ENCODE results near the gene AJAP1.

AJAP1 gene

DNA sequence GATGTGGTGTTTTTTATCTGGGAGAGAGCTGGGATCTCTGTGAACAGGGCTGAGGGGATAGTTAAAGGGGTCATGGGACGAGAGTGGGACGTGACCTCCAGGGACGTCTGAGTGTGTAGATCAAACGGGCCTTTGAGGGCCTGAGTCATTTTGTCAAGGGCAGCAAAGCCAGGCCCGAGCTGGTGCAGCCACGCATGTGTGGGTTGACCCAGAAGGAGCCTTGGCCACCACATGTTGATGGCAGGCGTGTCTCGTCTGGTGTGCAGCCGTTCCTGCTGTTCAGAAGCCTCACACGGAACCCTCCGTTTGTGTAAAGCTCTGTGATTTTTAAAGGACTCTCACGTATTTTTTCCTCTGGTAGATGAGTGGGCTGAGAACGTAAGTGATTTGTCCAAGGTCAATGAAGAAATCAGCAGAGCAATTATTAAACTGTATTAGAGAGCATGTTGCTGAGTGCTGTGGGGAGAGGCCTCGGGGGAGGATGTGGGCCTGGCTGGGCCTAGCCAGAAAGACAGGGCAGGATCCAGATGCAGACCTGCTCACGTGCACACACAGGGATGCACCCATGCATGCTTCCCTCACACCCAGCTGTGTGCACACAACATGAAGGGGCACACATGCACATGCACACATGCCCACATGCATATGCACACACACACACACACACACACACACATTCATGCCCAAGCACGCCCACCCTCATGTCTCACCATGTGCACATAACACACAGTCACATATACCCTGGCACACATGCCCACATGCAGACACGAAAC, 89.8 kb downstream of the AJAP1 start:
- DNase-seq: no peak

GRCh38 chr1:4745560-4745959, 91.2 kb downstream of the AJAP1 start:
- no peak for DNase-seq

DNA sequence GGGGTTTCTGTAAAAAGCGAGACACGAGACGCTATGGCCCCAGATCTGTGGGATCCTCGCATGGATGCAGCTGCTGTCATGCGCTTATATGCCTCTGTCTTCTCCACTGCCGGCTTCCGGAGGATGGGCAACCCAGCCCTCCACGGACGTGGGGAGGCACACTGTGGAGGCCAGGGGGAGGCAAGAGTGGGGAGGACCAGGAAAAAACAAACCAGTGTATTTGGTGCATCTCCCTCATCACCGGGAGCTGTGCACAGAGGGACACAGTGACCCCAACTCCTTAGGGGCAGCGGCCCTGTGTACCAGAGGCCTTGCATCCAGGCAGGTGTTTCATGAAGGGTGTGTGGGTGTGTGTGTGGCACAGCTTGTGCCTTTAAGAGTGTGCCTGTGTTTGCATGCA, 95.0 kb downstream of the AJAP1 start:
- DNase-seq: no peak

- DNase-seq: no peak
Measured at GRCh38 chr1:4750177-4750576, 95.8 kb downstream of the AJAP1 start.

DNA sequence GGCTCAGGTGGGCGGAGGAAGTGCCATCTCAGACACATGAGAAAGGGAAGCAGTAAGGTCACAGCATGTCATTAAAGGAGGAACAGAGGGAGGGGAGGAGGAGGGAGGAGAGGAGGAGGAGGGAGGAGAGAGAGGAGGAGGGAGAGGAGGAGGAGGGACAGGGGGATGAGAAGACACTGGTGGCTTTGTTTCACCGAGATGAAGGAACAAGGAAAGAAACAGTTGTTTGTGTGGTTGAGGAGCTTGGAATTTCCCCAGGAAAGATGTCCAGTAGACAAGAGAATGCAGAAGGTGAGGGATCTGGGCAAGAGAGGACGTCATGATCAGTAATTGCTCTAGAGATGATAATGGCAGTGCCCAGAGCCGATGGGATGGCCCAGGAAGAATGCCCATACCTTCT, 97.7 kb downstream of the AJAP1 start:
- no peak for DNase-seq

DNA sequence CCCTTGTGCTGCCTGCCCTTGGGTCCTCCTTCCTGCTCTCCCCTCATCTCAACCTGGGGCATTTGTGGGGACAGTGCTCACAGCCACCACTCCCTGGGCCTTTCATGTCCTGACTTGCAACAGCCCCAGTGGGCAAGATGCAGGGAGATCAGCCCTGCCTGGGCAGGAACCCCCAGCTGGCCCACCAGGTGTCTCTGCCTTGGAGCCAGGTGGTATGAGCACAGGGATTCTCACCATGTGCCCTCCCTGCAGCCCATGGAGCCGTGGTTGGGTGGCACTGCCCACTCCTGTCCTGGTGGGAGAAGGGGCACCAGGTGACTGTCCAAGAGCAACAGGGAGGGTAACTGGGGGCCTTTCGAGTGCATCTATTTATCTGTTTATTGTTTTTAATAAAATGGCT, 100.4 kb downstream of the AJAP1 start:
- DNase-seq: no peak

DNA sequence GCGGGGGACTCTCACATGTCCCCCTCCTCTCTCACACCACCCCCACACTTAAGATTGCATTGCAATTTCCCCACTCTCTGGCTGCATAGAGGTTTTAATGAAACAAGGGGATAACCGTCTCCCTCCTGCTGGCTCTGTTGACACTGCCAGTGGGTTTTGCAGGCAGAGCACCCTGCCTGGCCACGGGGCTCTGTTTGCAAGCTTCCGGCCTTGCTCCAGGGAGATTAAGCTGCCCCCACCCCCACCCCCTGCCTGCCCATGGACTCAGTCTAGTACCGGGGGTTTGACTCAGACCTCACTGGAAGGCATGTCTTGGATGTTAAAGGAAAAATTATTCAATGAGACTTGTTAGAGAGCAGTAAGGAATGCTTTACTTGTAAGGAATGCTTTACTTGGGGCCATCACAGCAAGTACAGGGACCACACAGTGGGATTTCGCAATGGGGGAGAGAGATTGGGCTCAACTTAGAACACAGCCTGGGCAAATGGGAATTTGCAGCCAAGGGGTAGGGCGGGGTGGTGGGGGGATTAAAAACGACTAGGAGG, 101.0 kb downstream of the AJAP1 start:
- DNase-seq: no peak

DNA sequence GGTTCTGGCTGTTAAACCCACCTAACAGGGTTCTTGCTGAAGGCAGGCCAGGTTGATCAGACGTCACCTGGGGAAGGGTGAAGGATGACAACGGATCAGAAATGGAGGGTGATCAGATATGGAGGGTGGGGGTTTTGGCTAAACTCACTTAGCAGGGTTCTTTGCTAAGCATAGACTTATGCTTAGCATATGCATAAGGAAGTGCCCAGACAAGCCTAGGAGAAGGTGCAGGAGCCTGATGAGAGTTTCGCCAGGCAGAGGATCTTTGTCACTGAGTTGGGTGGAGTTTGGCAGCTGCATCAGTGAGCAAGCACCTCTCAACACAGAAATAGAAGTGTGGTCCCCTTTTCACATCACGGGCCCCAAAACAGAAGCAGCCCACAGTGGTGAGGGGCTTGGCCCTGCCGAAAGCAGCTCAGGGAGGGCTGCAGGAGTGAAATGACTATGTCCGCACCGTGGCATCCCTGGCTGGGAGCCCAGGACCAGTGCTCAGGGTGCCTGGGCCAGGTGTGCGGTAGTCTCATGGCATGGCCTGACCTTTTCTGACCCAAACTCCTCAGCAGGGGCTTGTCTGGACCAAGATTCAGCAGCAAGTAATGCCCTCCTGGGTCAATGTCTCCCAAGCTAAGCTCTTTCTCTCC, 101.6 kb downstream of the AJAP1 start:
- DNase-seq: no peak

DNA sequence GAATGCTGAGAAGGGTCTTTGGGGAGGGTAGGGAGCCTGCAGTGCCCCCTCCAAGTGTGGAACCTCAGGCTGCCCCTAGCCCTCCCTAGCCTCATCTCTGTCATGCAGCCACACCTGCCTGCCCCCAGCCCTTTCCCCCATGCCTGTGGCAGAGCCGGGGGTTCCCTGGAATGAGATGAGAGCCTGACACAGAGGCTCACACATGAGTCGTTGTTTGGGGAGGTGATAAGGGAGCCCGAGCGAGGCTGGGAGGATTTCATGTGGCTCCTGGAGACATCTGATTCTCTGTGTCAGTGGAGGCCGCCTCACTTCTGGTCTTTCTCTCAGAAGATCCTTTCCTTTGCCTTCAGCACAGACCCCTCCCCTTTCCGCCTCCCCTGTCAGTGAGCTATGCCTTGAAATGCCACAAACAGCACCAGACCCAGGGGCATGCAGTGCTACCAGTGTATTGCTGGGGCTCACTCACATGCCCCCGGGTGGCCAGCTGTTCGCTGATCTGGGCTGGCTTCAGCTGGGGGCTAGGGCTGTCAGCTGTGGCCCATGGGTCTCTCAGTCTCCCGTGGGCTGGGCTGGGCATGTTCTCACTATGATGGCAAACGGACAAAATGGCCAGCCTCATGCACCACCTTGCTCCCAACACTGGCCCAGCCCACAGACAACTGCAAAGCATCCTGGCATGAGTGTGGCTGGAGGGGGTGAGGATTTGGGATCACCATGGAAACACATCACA, 102.6 kb downstream of the AJAP1 start:
- DNase-seq: no peak

- no peak for DNase-seq
Measured at GRCh38 chr1:4759671-4760070, 105.3 kb downstream of the AJAP1 start.

GRCh38 chr1:4760088-4760487, 105.7 kb downstream of the AJAP1 start:
- DNase-seq: no peak

DNA sequence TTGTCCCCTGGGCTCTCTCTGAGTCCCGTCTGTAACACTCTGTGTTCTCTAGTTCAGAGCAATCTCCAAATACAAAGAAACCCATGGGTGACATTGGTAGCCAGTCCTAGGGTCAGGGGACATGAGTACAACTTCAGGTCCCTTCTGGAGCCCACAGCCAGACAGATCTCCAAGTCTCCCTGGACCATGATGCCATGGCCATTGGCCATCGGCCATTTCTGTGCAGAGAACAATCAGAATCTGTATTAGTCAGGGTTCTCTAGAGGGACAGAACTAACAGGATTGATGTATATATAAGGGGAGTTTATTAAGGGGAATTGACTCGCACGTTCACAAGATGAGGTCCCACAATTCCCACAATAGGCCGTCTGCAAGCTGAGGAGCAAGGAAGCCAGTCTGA, 106.9 kb downstream of the AJAP1 start:
- DNase-seq: no peak

GRCh38 chr1:4762146-4762545, 107.7 kb downstream of the AJAP1 start:
- DNase-seq: no peak

DNA sequence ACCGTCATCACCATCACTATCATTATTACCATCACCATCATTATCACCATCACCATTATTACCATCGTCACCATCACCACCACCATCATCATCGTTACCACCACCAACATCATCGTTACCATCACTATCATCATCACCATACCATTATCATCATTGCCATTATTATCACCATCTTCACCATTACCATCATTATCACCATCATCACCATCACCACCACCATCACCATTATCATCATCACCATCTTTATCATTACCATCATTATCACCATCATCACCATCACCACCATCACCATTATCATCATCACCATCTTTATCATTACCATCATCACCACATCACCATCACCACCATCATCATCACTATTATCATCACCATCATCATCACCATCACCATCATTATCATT, 112.9 kb downstream of the AJAP1 start:
- no peak for DNase-seq

DNA sequence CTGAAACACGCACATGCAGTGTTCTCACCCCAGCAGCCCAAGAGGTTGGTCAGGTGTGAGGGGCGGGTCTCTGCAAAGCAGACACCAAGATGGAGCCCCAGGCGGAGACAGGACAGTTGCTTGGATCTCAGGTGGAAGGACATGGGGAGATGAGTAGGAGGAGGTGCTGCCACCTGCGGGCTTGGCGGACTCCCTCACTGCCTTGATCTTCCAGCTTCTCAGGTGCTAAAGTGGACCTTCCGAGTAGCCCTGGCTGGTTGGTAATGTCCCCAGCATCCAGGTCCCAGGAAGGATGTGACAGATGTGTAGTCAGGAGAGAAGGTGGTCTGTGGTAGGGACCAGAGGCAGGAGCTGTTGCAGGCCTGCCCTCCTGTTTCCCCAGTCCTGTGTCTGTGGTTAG, 114.1 kb downstream of the AJAP1 start:
- DNase-seq: no peak

DNA sequence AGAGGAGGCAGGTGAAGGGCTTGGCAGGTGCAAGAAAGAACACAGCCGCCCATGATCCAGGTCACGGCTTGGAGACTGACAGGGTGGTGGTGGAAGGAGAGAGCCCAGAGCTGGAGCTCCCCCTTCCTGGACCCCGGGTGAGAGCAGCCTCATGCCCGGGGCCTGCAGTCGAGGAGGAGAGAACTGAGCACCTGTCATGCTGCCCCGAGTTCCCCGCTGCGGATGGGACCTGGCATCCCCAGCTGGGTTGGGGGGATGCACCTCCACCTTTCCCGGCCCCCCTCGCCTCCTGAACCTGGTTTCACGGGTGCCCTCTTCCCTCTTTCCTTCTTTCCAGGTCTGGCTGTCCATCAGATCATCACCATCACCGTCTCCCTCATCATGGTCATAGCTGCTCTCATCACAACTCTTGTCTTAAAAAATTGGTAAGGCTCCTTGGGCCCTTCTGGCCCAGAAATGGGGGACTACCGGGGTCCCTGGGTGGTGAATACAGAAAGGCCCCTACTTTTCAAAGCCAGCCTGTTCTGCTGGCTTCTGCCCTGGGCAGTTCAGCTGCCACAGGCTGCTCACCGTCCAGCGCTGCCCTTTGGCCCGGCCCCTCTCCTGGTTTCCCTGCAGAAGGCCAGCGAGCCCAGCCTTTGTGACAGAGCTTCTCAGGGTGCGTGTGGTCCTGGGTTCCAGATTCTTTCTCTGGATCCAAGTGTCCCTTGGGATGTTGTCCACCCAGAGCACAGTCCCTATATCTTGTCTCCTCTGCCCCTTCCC, 115.3 kb downstream of the AJAP1 start:
- no peak for DNase-seq

GRCh38 chr1:4770713-4771112, 116.3 kb downstream of the AJAP1 start:
- DNase-seq: no peak

- DNase-seq: no peak
Measured at GRCh38 chr1:4771267-4771666, 116.9 kb downstream of the AJAP1 start.

DNA sequence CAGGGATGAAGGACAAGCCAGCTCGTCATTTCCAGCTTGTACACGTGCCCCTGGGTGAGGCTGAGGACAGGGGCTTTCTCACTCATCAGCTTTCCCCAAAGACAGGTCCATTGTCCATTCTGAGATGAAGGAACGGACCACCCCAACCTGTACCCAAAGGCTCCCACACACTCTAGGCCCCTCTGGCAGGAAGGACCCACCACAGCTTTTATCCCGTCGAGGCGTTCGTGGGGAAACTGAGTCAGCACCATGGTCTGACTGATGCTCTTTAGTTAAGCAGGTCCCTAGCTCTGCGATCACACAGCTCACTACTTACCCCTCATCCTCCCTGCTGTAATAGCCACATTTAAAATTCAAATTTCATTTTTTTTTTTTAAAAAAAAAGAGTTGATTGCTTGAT, 117.3 kb downstream of the AJAP1 start:
- no peak for DNase-seq

- DNase-seq: no peak
Measured at GRCh38 chr1:4772294-4773010, 118.0 kb downstream of the AJAP1 start.

- no peak for DNase-seq
Measured at GRCh38 chr1:4773226-4773625, 118.8 kb downstream of the AJAP1 start.

GRCh38 chr1:4775506-4775905, 121.1 kb downstream of the AJAP1 start:
- DNase-seq: no peak
